Dedifferentiated amniotic fluid mesenchymal stem cell (primary cell): Measurements from ENCODE around the gene SEMA4C.

ENCODE experiments used
- DNase-seq: peaks from one replicate; pipeline ENCODE4 v3.0.0-alpha.2; 2016; ENCODE audit errors: extremely low spot score

Gene SEMA4C

DNA sequence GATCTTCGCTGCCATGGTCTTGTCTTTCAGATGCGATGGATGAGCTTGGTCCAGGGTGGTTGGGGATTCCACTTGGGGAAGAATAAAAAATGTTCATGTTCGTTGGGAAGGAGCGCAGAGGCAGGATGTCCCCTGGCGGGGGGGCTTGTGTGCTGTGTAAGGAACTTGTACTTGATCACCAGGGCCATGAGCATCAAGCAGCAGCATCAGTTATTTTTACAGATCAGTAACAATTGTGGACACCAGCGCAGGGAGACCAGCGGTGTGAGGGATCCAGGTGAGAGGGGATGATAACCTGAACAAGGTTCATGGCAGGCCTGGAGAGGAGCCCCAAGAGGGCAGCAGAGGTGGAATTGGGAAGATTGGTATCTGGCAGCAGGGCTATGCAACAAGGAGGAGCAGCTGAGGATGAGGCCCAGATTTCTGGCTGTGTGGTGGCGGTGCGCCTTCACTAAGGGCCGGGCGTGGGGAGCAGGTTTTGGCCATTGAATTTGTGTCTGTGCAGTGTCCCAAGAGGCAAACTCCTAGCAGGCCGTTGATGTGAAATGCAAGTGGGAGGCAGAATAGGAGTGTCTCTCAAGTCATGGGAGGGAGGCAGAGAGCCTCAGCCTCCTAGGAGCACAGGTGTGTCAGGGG, 49.9 kb downstream of the SEMA4C start:
- DNase-seq, result no peak

DNA sequence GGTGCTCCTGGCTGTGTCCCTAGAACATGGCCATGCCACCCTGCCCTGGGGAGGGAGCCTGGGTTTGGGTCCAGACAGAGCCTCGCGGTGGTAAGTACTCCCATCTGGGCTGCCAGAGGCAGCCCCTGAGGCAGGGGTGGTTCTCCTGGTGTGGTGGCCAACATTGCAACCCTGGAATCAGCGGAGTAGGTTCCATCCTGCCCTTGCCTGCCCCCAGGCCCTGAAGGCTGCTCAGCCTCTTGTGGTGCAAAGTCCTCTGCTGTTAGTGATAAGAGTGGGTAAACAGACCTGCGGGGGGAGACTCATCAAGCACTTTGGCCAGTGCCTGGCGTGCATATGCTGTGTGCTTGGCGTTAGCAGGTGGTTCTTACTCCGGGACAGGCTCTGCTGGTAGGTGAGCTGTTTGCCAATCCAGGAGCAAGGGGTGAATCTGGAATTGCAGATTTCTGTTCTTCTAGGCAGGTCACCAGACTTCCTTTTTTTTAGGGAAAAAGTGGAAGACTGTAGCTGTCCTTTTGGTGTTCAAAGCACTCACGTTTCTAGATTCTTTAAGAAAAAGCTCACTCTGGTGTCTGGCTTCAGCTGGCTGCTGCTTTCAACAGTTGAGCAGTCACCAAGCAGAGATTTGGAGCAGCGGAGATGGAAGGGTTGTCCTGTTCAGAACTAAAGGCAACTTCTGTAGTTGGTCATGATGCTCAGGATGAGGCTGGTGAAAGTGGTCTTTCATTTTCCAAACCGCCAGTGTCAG, 50.6 kb downstream of the SEMA4C start:
- DNase-seq, result no peak

DNA sequence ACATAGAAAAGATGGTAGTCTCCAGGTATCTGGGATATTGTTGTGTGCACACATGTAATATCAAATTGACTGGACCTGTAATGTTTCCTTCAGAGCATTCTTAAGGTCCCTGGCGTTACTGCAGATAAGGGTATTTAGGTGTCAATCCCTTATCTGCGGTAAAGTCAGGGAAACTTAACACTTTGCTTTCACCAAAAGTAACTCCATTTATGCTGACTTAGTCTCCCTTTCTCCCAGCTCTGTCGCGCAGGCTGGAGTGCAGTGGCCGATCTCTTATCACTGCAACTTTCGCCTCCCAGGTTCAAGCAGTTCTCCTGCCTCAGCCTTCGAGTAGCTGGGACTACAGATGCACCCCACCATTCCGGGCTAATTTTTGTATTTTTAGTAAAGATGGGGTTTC, 52.0 kb downstream of the SEMA4C start:
- no peak for DNase-seq

DNA sequence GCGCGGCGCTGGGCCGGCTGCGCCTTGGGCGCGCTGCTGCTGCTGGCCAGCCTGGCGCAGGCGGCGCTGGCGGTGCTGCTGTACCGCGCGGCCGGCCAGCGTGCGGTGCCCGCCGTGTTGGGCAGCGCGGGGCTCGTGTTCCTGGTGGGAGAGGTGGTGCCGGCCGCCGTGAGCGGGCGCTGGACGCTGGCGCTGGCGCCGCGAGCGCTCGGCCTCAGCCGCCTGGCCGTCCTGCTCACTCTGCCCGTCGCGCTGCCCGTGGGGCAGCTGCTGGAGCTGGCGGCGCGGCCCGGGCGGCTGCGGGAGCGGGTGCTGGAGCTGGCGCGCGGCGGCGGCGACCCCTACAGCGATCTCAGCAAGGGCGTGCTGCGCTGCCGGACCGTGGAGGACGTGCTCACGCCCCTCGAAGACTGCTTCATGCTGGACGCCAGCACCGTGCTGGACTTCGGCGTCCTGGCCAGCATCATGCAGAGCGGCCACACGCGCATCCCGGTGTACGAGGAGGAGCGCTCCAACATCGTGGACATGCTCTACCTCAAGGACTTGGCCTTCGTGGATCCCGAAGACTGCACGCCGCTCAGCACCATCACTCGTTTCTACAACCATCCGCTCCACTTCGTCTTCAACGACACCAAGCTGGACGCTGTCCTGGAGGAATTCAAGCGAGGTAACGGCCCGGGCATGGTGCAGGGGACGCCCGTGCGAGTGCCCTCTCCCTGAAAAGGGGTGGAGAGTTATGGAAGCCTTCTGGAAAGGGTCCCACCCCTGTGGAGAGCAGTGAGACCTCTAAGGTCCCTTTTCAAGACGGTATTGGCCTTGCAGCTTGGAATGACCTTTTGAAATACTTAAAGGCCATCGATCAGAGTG, 52.8 kb downstream of the SEMA4C start:
- no peak for DNase-seq

DNA sequence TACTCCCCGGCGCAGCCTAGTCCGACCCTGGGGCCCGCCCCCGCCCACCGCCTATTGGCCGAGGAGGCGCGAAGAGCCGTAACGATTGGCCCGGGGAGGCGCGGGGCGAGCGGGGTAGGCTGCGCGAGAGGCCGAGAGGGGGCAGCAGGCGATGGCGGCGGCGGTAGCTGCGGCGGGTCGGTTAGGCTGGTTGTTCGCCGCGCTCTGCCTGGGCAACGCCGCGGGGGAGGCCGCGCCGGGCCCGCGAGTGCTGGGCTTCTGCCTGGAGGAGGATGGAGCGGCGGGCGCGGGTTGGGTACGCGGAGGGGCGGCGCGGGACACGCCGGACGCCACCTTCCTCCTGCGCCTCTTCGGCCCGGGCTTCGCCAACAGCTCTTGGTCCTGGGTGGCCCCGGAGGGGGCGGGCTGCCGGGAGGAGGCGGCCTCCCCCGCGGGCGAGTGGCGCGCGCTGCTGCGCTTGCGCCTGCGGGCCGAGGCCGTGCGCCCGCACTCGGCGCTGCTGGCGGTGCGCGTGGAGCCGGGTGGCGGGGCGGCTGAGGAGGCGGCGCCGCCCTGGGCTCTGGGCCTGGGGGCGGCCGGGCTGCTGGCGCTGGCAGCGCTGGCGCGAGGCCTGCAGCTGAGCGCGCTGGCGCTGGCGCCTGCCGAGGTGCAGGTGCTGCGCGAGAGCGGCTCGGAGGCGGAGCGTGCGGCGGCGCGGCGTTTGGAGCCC, 53.6 kb downstream of the SEMA4C start, which contains the start of gene CNNM3:
TSS of gene CNNM3 (plus strand) at position 142 of the 709 bp plus-strand sequence. CDS start at position 152, 10 bp downstream.
- DNase-seq, result peak; percentile 93

DNA sequence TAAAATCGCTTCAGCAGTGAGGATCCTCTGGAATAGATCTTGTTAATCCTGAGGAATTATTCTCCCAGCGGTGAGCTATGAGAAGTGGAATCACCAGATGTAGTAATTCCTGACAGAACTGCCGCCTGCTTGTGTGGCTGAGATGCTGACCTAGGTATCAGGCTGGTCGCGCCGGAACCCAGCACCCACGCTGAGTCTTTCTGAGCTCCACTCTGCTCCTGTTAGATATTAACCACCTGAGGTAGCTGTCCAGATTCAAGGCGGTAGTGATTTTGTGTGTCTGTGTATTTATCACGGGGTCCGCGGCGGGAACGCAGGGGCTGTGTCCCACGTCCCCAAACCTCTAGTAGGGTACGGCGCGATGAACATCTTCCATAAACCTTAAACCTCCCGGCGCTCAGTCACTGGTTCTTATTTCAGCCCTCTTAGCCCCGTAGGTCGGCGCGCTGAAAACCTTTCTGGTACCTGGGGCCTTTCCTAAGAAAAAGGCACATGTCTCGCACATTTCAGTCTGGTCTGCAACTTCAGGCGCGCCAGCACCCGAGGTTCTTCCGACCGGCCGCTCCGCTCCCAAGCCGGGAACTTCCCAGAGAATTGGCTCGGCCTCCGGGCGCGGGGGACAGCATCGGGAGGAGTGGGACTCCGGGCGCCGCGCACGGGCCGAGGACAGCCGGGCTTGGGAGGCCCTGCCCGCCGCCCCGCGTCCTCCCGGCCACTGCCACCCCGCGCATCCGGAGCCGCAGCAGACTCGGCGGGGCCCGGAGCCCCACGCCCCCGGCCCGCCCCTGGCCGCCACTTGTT, 54.4 kb downstream of the SEMA4C start:
- DNase-seq, result peak; percentile 44

DNA sequence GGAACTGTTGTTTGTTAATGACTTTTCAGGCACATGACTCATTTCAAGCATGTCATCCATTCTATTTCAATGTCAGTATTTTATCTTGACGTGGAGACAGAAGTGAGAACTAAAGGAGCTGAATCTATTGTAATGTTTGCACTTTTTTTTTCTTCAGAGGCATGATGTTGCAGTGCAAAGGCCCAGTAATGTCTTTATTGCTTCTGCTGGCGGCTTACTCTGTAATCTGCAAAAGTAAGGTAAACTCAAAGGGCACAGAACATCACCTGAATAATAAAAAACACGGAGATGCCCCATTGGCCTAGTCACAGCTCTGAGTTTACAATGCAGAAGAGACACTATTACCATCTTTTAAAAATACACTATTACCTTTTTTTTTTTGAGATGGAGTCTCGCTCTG, 56.2 kb downstream of the SEMA4C start:
- no peak for DNase-seq

DNA sequence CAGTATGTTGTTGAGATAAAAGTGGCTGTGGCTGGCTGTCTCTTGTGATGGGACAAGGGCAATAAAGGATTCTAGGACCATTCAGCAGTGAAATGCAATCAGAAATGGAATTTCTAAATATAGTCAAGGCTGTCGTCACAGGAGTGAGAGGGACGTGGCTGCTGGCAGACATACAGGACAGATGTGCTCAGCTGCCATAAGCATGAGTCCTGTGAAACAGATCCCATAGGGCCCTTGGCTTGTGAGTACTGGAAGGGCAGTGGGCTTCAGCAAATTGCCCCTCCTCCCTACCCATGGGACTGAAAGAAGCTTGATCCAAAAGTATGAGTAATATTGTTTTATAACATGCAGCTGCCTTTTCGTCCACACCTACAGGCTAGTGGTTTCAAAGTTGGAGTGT, 58.0 kb downstream of the SEMA4C start:
- DNase-seq, result no peak

DNA sequence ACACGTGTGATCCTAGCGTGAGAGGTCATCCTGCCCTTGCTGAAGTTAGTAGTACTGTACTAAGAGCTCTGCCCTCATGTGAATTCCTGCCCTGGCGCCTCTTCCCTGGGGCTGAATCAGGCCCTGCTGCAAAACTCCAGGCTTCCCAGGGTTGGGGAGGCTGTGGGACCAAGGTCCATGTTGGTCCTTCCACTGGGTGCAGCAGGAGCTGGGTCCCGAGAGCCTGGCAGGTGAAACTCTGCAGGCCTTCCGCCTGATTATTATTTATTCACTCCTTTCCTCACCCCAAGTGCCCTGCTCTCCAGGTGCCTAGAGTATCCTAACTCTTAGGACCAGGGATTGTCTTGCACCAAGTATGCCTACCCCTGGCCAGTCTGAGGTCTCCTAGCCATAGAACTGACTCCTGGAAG, 59.1 kb downstream of the SEMA4C start:
- DNase-seq, result no peak

DNA sequence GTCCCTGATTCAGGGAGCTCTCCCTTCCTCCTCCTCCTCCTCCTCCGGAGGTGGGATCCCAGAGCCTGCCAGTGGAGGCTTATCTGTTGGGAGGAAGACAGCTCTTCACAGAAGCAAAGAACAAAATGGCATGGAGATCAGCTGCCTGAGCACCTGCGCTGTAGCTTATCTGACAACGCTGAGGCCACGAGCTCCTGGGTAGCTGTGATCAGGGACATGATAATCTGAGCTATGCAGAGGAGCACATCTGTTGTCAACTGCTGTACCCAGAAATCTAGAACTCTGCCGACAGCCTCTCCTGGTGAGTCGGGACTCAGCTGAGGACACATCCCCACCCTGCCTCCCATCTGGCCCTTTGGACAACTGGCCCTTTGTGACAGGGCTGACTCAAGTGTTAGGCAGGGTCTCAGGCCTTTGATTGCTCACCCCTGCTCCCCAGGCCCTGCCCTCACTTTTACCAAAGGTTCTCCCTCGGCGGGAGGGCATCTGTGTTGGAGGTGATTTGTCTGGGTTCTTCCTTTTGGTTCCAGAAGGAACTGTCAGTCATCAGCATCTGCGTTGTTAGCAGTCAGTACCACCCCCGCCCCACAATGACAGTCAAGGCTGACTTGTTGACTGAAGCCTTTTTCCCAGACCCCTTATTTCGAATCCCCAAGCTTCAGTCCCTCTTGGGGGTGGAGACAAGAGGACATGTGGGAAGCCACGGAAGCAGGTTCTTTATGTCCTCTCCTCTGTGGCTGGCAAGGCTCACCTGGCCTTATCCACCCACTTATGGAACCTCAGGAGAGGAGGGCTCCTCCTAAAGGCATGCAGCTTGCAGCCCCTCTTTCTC, 59.7 kb downstream of the SEMA4C start:
- no peak for DNase-seq
